Measurements from ENCODE around the gene PGAP1. TPM values are rescaled to one million over a fixed set of nuclear protein-coding genes. Genes with fewer than 3 reads are reported as not detected.

PGAP1 gene
- total RNA-seq, 6 donors from 2014 or later = 4.2 to 15.5 (median 10.5) TPM

- ATAC-seq (ENCODE audit: low FRiP score in 2 of 2) = no peak
- 83 to 91% methylated on average over 1 of the region's 1 CpG for WGBS, 2 donors
- Histone ChIP-seq H3K27ac (no peak overlapping the region), H3K4me3 (no peak overlapping the region), H3K36me3 (no peaks in the 10 kb centered on the region), H3K9me3 (no peaks in the 10 kb centered on the region), H3K4me1 (no peaks in the 10 kb centered on the region), H3K27me3 (no peaks in the 10 kb centered on the region)
- DNase-seq = no peak
- TF ChIP-seq CTCF (IDR thresholded peaks at IDR 0.05) = no peak
- no peak for TF ChIP-seq POLR2A (IDR thresholded peaks at IDR 0.05)
Measured at GRCh38 chr2:196830701-196831100, 95.8 kb downstream of the PGAP1 start.

- Histone ChIP-seq H3K27me3 (no peaks in the 10 kb centered on the region), H3K4me1 (no peaks in the 10 kb centered on the region), H3K27ac (no peak overlapping the region), H3K36me3 (no peaks in the 10 kb centered on the region), H3K9me3 (no peaks in the 10 kb centered on the region), H3K4me3 (no peak overlapping the region)
- TF ChIP-seq POLR2A (IDR thresholded peaks at IDR 0.05) (no peak), EP300 (IDR thresholded peaks at IDR 0.05) (no peak), CTCF (IDR thresholded peaks at IDR 0.05) (no peak)
- 57 to 58% methylated on average over 2 of the region's 2 CpGs for WGBS, 2 donors
- DNase-seq (no peak), ATAC-seq (ENCODE audit: low FRiP score in 2 of 2) (no peak)
Measured at GRCh38 chr2:196827356-196827755, 99.2 kb downstream of the PGAP1 start.

- H3K9me3 ChIP-seq = peaks cover 0 to 4% (median 2%) of the 10 kb centered on the region in 4 donors
- H3K27ac ChIP-seq = no peak overlapping the region
- H3K4me1 ChIP-seq = no peaks in the 10 kb centered on the region
- TF ChIP-seq CTCF (IDR thresholded peaks at IDR 0.05) = no peak
- TF ChIP-seq POLR2AphosphoS5 (IDR thresholded peaks at IDR 0.05) = no peak
- no peak for TF ChIP-seq EP300 (IDR thresholded peaks at IDR 0.05)
- no peak for TF ChIP-seq POLR2A (IDR thresholded peaks at IDR 0.05)
- no peak for ATAC-seq (ENCODE audit: low FRiP score in 2 of 2)
- H3K36me3 ChIP-seq = no peaks in the 10 kb centered on the region
- no peaks in the 10 kb centered on the region for H3K27me3 ChIP-seq
- H3K4me3 ChIP-seq = no peak overlapping the region
- DNase-seq = no peak
Measured at GRCh38 chr2:196823750-196824522, 102.6 kb downstream of the PGAP1 start.

- H3K36me3 ChIP-seq = no peaks in the 10 kb centered on the region
- H3K4me1 ChIP-seq = no peaks in the 10 kb centered on the region
- DNase-seq (no peak), ATAC-seq (ENCODE audit: low FRiP score in 2 of 2) (no peak)
- no peak overlapping the region for H3K27ac ChIP-seq
- H3K4me3 ChIP-seq = no peak overlapping the region
- WGBS, 2 donors = 78 to 79% methylated on average over 1 of the region's 1 CpG
- TF ChIP-seq POLR2AphosphoS5 (IDR thresholded peaks at IDR 0.05) (no peak), POLR2A (IDR thresholded peaks at IDR 0.05) (no peak), CTCF (IDR thresholded peaks at IDR 0.05) (no peak), EP300 (IDR thresholded peaks at IDR 0.05) (no peak)
- peaks cover 0 to 18% (median 7%) of the 10 kb centered on the region in 4 donors for H3K9me3 ChIP-seq
- no peaks in the 10 kb centered on the region for H3K27me3 ChIP-seq
Measured at GRCh38 chr2:196821195-196821594, 105.3 kb downstream of the PGAP1 start.

- Histone ChIP-seq H3K9me3 (no peaks in the 10 kb centered on the region), H3K27ac (no peak within 1 kb of the TSS), H3K27me3 (no peaks in the 10 kb centered on the region), H3K4me3 (no peak within 1 kb of the TSS), H3K4me1 (no peaks in the 10 kb centered on the region), H3K36me3 (no peaks in the 10 kb centered on the region)
- WGBS, 2 donors = 60 to 63% methylated on average over 1 of the region's 1 CpG
- ATAC-seq (ENCODE audit: low FRiP score in 2 of 2) = no peak
- TF ChIP-seq CTCF (IDR thresholded peaks at IDR 0.05) (no peak), POLR2A (IDR thresholded peaks at IDR 0.05) (no peak), POLR2AphosphoS5 (IDR thresholded peaks at IDR 0.05) (no peak), EP300 (IDR thresholded peaks at IDR 0.05) (no peak)
- DNase-seq = no peak
Measured at GRCh38 chr2:196809260-196809659, 117.2 kb downstream of the PGAP1 start, which contains the start of gene C2orf66. Gene C2orf66, minus strand, starts transcription at chr2:196809355. Its CDS starts 19 bp downstream, at chr2:196809336.
